Adipocyte (in vitro differentiated cells): ENCODE measurements around the gene CADPS2.

ENCODE experiments used
- DNase-seq: peaks from one replicate; pipeline ENCODE4 v3.0.0-alpha.2; 2015; ENCODE audit warnings: low read depth
- H3K27me3 ChIP-seq: replicated peaks from 2 replicates; pipeline ENCODE4 v1.7.0; 2013; ENCODE audit warnings: mild to moderate bottlenecking, low read length, moderate library complexity; ENCODE audit not compliant: control insufficient read depth, insufficient read depth
- H3K36me3 ChIP-seq: 2 replicates; pipeline ENCODE4 v1.7.0; 2013; ENCODE audit warnings: low read length, mild to moderate bottlenecking, moderate library complexity; ENCODE audit not compliant: control insufficient read depth, insufficient read depth, severe bottlenecking
- H3K4me1 ChIP-seq: 2 replicates; pipeline ENCODE4 v1.7.0; 2013; ENCODE audit warnings: mild to moderate bottlenecking, low read length, moderate library complexity; ENCODE audit not compliant: control insufficient read depth, insufficient read depth
- H3K4me3 ChIP-seq: 2 replicates; pipeline ENCODE4 v1.7.0; 2013; ENCODE audit warnings: mild to moderate bottlenecking, low read length, moderate library complexity
- H3K9ac ChIP-seq: 2 replicates; pipeline ENCODE4 v1.7.0; 2013; ENCODE audit warnings: mild to moderate bottlenecking, low read length, moderate library complexity
- H3K9me3 ChIP-seq: 2 replicates; pipeline ENCODE4 v1.7.0; 2013; ENCODE audit warnings: mild to moderate bottlenecking, low read length, moderate library complexity; ENCODE audit not compliant: control insufficient read depth

The CADPS2 gene

DNA sequence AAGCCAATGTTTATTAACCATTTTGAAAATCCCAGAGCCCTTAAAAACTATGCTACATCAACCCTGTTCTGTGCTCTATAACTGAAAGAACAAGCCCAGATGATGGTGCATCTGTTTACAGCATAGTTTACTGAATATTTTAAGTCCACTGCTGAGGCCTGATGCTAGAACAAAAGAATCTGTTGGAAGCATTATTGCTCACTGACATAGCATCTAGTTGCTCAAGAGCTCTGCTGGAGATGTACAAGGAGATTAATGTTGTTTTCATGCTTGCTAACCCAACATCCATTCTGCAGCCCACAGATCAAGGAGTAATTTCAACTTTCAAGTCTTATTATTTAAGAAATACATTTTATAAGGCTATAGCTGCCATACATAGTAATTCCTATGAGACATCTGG is 400.4 kb downstream of the CADPS2 start:
- Histone ChIP-seq H3K9ac (no peak overlapping the region), H3K4me1 (no peaks in the 10 kb centered on the region), H3K9me3 (no peaks in the 10 kb centered on the region), H3K27me3 (no peaks in the 10 kb centered on the region), H3K36me3 (no peaks in the 10 kb centered on the region), H3K4me3 (no peak overlapping the region)
- DNase-seq, result peak; percentile 82

GRCh38 chr7:122482212-122482611 is 404.0 kb downstream of the CADPS2 start:
- no peak for DNase-seq
- no peak overlapping the region for H3K9ac ChIP-seq
- no peaks in the 10 kb centered on the region for H3K36me3 ChIP-seq
- no peak overlapping the region for H3K4me3 ChIP-seq
- H3K9me3 ChIP-seq, result no peaks in the 10 kb centered on the region
- no peaks in the 10 kb centered on the region for H3K27me3 ChIP-seq
- no peaks in the 10 kb centered on the region for H3K4me1 ChIP-seq

DNA sequence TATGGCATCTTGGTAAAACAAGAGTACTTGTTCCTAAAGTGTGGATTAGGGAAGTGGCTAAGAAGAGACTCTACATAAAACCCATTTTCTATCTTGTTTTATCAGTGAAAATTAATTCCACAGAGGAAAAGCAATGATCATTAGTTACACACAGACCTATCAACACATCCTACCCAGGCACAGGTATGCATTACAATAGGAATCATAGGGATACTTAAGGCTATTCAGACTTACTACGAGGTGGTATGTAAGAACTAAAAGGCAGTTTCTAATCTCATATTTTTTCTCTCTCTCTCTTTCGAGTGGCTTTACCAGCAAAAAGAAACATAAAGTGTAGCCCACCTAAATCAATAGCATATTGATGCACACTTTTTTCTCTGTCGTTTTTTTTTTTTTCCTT is 415.4 kb downstream of the CADPS2 start:
- Histone ChIP-seq H3K4me1 (no peaks in the 10 kb centered on the region), H3K36me3 (no peaks in the 10 kb centered on the region), H3K9me3 (no peaks in the 10 kb centered on the region), H3K4me3 (no peak overlapping the region), H3K27me3 (no peaks in the 10 kb centered on the region), H3K9ac (no peak overlapping the region)
- DNase-seq, result no peak

DNA sequence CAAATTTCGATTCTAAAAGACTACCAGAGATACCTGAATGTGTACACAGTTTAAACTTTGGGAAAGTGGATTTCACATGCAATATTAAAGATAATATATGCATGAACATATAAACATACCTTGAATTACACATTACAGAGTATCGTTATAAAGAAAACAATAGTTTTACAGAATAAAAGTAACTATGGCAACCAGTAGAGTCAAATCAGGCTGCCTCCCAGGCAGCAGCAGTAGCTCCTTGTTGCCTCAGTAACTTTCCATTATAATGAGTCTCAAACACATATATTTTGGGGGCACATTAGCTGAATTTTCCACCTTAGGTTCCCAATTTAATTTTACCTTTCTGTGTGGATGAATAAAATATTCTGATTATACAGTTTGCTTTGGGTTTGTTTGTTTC is 417.3 kb downstream of the CADPS2 start:
- peak; percentile 8 for DNase-seq

GRCh38 chr7:122467661-122468449 is 418.4 kb downstream of the CADPS2 start:
- Histone ChIP-seq H3K9ac (no peak overlapping the region), H3K4me3 (no peak overlapping the region), H3K27me3 (no peaks in the 10 kb centered on the region), H3K9me3 (no peaks in the 10 kb centered on the region), H3K36me3 (no peaks in the 10 kb centered on the region), H3K4me1 (no peaks in the 10 kb centered on the region)
- DNase-seq, result no peak

More for the DNA sequence above, 417.3 kb downstream of the CADPS2 start:
- H3K9ac ChIP-seq, result no peak overlapping the region
- no peaks in the 10 kb centered on the region for H3K4me1 ChIP-seq
- H3K4me3 ChIP-seq, result no peak overlapping the region
- no peaks in the 10 kb centered on the region for H3K9me3 ChIP-seq
- H3K27me3 ChIP-seq, result no peaks in the 10 kb centered on the region
- no peaks in the 10 kb centered on the region for H3K36me3 ChIP-seq

GRCh38 chr7:122465296-122465695 is 421.0 kb downstream of the CADPS2 start:
- no peak overlapping the region for H3K4me3 ChIP-seq
- no peaks in the 10 kb centered on the region for H3K9me3 ChIP-seq
- H3K36me3 ChIP-seq, result no peaks in the 10 kb centered on the region
- H3K9ac ChIP-seq, result no peak overlapping the region
- no peak for DNase-seq
- no peaks in the 10 kb centered on the region for H3K27me3 ChIP-seq
- H3K4me1 ChIP-seq, result no peaks in the 10 kb centered on the region

DNA sequence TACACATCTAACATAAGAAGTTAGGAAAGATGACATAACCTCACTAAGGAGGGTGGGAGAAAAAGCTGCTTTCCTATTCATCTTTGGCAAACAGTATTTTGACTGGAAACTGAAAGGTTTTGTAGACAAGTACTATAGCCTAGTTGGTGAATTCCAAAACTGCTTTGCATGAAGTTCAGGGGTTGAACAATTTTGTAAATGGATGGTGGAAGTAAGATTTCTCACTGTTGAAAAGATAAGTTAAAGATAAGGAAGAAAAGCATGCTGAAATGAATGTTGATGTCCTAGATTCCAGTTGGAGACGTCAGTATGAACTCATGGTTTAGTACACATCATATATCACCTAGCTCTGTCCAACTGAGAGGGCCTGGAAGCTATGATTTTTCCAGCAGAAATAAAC is 422.6 kb downstream of the CADPS2 start:
- no peak for DNase-seq
- no peak overlapping the region for H3K9ac ChIP-seq
- H3K27me3 ChIP-seq, result no peaks in the 10 kb centered on the region
- no peak overlapping the region for H3K4me3 ChIP-seq
- H3K4me1 ChIP-seq, result no peaks in the 10 kb centered on the region
- no peaks in the 10 kb centered on the region for H3K36me3 ChIP-seq
- H3K9me3 ChIP-seq, result no peaks in the 10 kb centered on the region

DNA sequence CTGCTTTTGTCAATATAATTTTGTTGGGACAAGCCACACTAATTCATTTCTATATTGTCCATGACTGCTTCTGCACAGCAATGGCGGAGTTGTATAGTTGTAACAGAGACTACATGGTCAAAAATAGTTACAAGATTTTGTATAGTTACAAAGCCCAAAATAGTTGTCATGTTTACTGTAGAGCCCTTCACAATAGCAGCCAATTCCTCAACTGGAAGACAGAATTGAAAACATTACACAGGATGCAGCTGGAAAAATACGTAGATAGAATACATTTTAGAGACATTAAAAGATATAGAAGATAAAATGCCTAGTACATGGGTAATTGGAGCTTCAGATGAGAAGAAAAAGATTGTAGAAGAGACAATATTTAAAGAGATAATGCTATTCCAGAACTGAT is 425.3 kb downstream of the CADPS2 start:
- no peak overlapping the region for H3K4me3 ChIP-seq
- no peaks in the 10 kb centered on the region for H3K9me3 ChIP-seq
- no peaks in the 10 kb centered on the region for H3K4me1 ChIP-seq
- H3K36me3 ChIP-seq, result no peaks in the 10 kb centered on the region
- H3K9ac ChIP-seq, result no peak overlapping the region
- DNase-seq, result no peak
- H3K27me3 ChIP-seq, result no peaks in the 10 kb centered on the region

GRCh38 chr7:122457969-122458368 is 428.3 kb downstream of the CADPS2 start:
- H3K4me3 ChIP-seq, result no peak overlapping the region
- no peaks in the 10 kb centered on the region for H3K9me3 ChIP-seq
- H3K4me1 ChIP-seq, result no peaks in the 10 kb centered on the region
- DNase-seq, result no peak
- H3K9ac ChIP-seq, result no peak overlapping the region
- no peaks in the 10 kb centered on the region for H3K36me3 ChIP-seq
- no peaks in the 10 kb centered on the region for H3K27me3 ChIP-seq

- no peak overlapping the region for H3K4me3 ChIP-seq
- no peaks in the 10 kb centered on the region for H3K9me3 ChIP-seq
- no peaks in the 10 kb centered on the region for H3K4me1 ChIP-seq
- H3K36me3 ChIP-seq, result no peaks in the 10 kb centered on the region
- H3K27me3 ChIP-seq, result no peaks in the 10 kb centered on the region
- DNase-seq, result no peak
- no peak overlapping the region for H3K9ac ChIP-seq
Observed at GRCh38 chr7:122457325-122457724, 428.9 kb downstream of the CADPS2 start.

DNA sequence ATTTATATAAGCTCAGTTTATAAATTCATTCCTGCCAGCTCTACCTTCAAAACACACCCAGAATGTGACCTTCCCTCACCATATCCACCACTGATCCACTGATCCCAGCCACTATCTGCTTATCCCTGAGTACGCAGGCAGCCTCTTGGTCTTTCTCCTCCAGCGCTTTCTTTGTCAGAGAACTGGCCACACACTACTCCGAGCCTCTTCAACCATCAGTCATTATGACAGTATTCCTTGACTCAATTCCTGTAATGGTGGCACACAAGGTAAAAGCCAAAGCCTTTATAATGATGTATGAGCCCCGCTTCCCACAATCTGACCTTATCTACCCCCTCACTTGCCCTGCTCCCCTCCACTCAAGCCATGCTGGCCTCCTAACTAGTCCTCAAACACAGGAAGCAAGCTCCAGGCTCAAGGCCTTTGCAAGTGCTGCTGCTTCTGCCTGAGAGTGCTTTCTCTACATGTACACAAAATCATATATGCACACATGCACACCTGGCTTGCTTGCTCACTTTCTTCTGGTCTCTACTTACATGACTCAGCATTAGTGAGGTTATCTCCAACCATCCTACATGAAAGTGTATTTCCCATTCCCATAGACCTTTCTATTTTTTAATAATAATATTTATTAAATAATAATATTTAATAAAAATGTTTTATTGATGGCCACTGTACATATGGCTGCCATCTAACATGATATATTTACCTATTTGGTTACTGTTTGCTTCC is 431.3 kb downstream of the CADPS2 start:
- no peak overlapping the region for H3K4me3 ChIP-seq
- H3K27me3 ChIP-seq, result no peaks in the 10 kb centered on the region
- no peak for DNase-seq
- no peak overlapping the region for H3K9ac ChIP-seq
- H3K4me1 ChIP-seq, result no peaks in the 10 kb centered on the region
- H3K9me3 ChIP-seq, result no peaks in the 10 kb centered on the region
- no peaks in the 10 kb centered on the region for H3K36me3 ChIP-seq
